Measurements from ENCODE around the gene RPUSD1.

Gene RPUSD1

GRCh38 chr16:818592-818991 is 30.4 kb upstream of the RPUSD1 start:
- no peak overlapping the region for H3K4me3 ChIP-seq (replicated peaks in 1 of 2; ENCODE audit: low read depth in 2 of 2, low read length in 2 of 2)
- DNase-seq (ENCODE audit: low read depth in 2 of 2) = no peak
- no peak for TF ChIP-seq CTCF (IDR thresholded peaks at IDR 0.05; ENCODE audit: low read depth, low read length)

GRCh38 chr16:818132-818531 is 30.0 kb upstream of the RPUSD1 start:
- DNase-seq (ENCODE audit: low read depth in 2 of 2) = no peak
- no peak overlapping the region for H3K4me3 ChIP-seq (replicated peaks in 1 of 2; ENCODE audit: low read depth in 2 of 2, low read length in 2 of 2)
- TF ChIP-seq CTCF (IDR thresholded peaks at IDR 0.05; ENCODE audit: low read depth, low read length) = no peak

- DNase-seq (ENCODE audit: low read depth in 2 of 2) = no peak
- TF ChIP-seq CTCF (IDR thresholded peaks at IDR 0.05; ENCODE audit: low read depth, low read length) = no peak
- H3K4me3 ChIP-seq (replicated peaks in 1 of 2; ENCODE audit: low read depth in 2 of 2, low read length in 2 of 2) = no peak overlapping the region
These were observed 29.1 kb upstream of the RPUSD1 start for GRCh38 chr16:817001-817906.

GRCh38 chr16:815861-816260 is 27.7 kb upstream of the RPUSD1 start:
- no peak for DNase-seq (ENCODE audit: low read depth in 2 of 2)
- no peak for TF ChIP-seq CTCF (IDR thresholded peaks at IDR 0.05; ENCODE audit: low read depth, low read length)
- no peak overlapping the region for H3K4me3 ChIP-seq (replicated peaks in 1 of 2; ENCODE audit: low read depth in 2 of 2, low read length in 2 of 2)

GRCh38 chr16:814974-815373 is 26.8 kb upstream of the RPUSD1 start:
- TF ChIP-seq CTCF (IDR thresholded peaks at IDR 0.05; ENCODE audit: low read depth, low read length) = no peak
- peak; percentile 11 to 54 for DNase-seq (ENCODE audit: low read depth in 2 of 2)
- H3K4me3 ChIP-seq (replicated peaks in 1 of 2; ENCODE audit: low read depth in 2 of 2, low read length in 2 of 2) = no peak overlapping the region

GRCh38 chr16:813916-814412 is 25.8 kb upstream of the RPUSD1 start:
- H3K4me3 ChIP-seq (replicated peaks in 1 of 2; ENCODE audit: low read depth in 2 of 2, low read length in 2 of 2) = no peak overlapping the region
- no peak for TF ChIP-seq CTCF (IDR thresholded peaks at IDR 0.05; ENCODE audit: low read depth, low read length)
- DNase-seq (ENCODE audit: low read depth in 2 of 2) = no peak
